GM21423 (cell line): ENCODE results near the gene TET2.

Source experiments
- ATAC-seq: cut with Tn5 transposase; IDR thresholded peaks from one replicate; pipeline ENCODE4 v1.9.1; 2021; ENCODE audit warnings: mild to moderate bottlenecking, moderate library complexity; ENCODE audit not compliant: unreplicated experiment

The TET2 gene

GRCh38 chr4:105181259-105181658 lies 34.6 kb downstream of the TET2 start:
- no peak for ATAC-seq

- no peak for ATAC-seq
These were observed 35.5 kb downstream of the TET2 start for GRCh38 chr4:105182211-105182610.

- no peak for ATAC-seq
These were observed 37.8 kb downstream of the TET2 start for GRCh38 chr4:105184316-105184980.

GRCh38 chr4:105186701-105187161 lies 40.1 kb downstream of the TET2 start:
- no peak for ATAC-seq

GRCh38 chr4:105189855-105190650 lies 43.4 kb downstream of the TET2 start:
- ATAC-seq = no peak

- ATAC-seq = peak; percentile 54
These were observed 45.0 kb downstream of the TET2 start for GRCh38 chr4:105191621-105192210.

GRCh38 chr4:105192474-105192873 lies 45.8 kb downstream of the TET2 start:
- ATAC-seq = no peak

GRCh38 chr4:105192910-105193309 lies 46.2 kb downstream of the TET2 start:
- ATAC-seq = no peak

- no peak for ATAC-seq
These were observed 46.9 kb downstream of the TET2 start for GRCh38 chr4:105193536-105193935.

- ATAC-seq = peak; percentile 88
These were observed 47.9 kb downstream of the TET2 start for GRCh38 chr4:105194328-105195231.

GRCh38 chr4:105196523-105197145 lies 50.0 kb downstream of the TET2 start:
- peak; percentile 35 for ATAC-seq

GRCh38 chr4:105197777-105198176 lies 51.1 kb downstream of the TET2 start:
- ATAC-seq = no peak

GRCh38 chr4:105198541-105198940 lies 51.9 kb downstream of the TET2 start:
- ATAC-seq = no peak

- no peak for ATAC-seq
These were observed 59.5 kb downstream of the TET2 start for GRCh38 chr4:105206214-105206613.

- ATAC-seq = no peak
These were observed 60.7 kb downstream of the TET2 start for GRCh38 chr4:105207386-105207785.

- no peak for ATAC-seq
These were observed 61.9 kb downstream of the TET2 start for GRCh38 chr4:105208561-105208960.

- ATAC-seq = no peak
These were observed 64.2 kb downstream of the TET2 start for GRCh38 chr4:105210916-105211315.

- peak; percentile 64 for ATAC-seq
These were observed 69.1 kb downstream of the TET2 start for GRCh38 chr4:105215609-105216313.

- no peak for ATAC-seq
These were observed 78.8 kb downstream of the TET2 start for GRCh38 chr4:105225500-105225899.

GRCh38 chr4:105227054-105227453 lies 80.4 kb downstream of the TET2 start:
- no peak for ATAC-seq
